Heart right ventricle (tissue), 16 donors: ENCODE measurements around the gene MS4A13. TPM values are rescaled to one million over a fixed set of nuclear protein-coding genes. Genes with fewer than 3 reads are reported as not detected.
A peak's percentile ranks its signal among the peaks of the same experiment; 100 is the strongest.

ENCODE experiments used
- ATAC-seq, 8 donors: fragments of 200-7000 bp; cut with Tn5 transposase; one replicate each; pipeline ENCODE4 v1.9.1; 2020; ENCODE audit warnings: mild to moderate bottlenecking in 8 of 8, moderate library complexity in 8 of 8, moderate number of reproducible peaks in 1 of 8
- DNase-seq, 2 donors: peaks; one replicate each; pipeline ENCODE4 v3.0.0-alpha.2; 2020
- H3K27ac ChIP-seq, 10 donors: fragments of 200-600 bp; sonication (generic) in 2 of 10; one replicate each; pipeline versions ENCODE4 v1.5.0 to v1.8.0; 2020 to 2022; ENCODE audit warnings: mild to moderate bottlenecking in 3 of 10
- H3K27me3 ChIP-seq, 7 donors: fragments of 200-600 bp; one replicate each; pipeline ENCODE4 v1.8.0; 2021 to 2022; ENCODE audit warnings: mild to moderate bottlenecking in 2 of 7
- H3K36me3 ChIP-seq, 9 donors: fragments of 200-600 bp; sonication (generic) in 1 of 9; one replicate each; pipeline versions ENCODE4 v1.5.0 to v1.8.0; 2020 to 2022; ENCODE audit warnings: mild to moderate bottlenecking in 2 of 9
- H3K4me1 ChIP-seq, 9 donors: fragments of 200-600 bp; sonication (generic) in 1 of 9; one replicate each; pipeline versions ENCODE4 v1.5.0 to v1.8.0; 2020 to 2022; ENCODE audit warnings: mild to moderate bottlenecking in 4 of 9
- H3K4me3 ChIP-seq, 10 donors: fragments of 200-600 bp; sonication (generic) in 2 of 10; one replicate each; pipeline versions ENCODE4 v1.5.0 to v1.8.0; 2020 to 2022; ENCODE audit warnings: mild to moderate bottlenecking in 7 of 10, moderate library complexity in 2 of 10
- H3K9me3 ChIP-seq, 11 donors: fragments of 200-600 bp in 10 of 11; sonication (generic) in 2 of 11; one replicate each; pipeline versions ENCODE4 v1.5.0 to v1.8.0; 2013 to 2022; ENCODE audit warnings: mild to moderate bottlenecking in 2 of 11, control low read depth in 1 of 11, moderate library complexity in 1 of 11
- WGBS, 2 donors: extraction: QIAGEN DNeasy Blood & Tissue Kit; methylation state at CpG; one replicate each; pipeline ENCODE4 v1.1.7; 2013; ENCODE audit warnings: inconsistent platforms in 1 of 2; 5-methylcytosine and 5-hydroxymethylcytosine counted together
- intact Hi-C, 10 donors: fragments of 100-400 bp; cut with DNase I; formaldehyde crosslinking; loops; one replicate each; pipeline versions ENCODE4 v1.11.1 to v1.14.2; 2022
- long read RNA-seq, 3 donors: library from polyadenylated mRNA; unstranded; transcript quantifications; one replicate each; pipeline ENCODE4 v2.0.0, GENCODE V29; 2020 to 2021
- polyA plus RNA-seq, 2 donors: library from polyadenylated mRNA; stranded (reverse); fragments of 200-250 nt; gene quantifications; one replicate each; pipeline ENCODE4 v1.2.3, GENCODE V29; 2013
- total RNA-seq, 10 donors: library from RNA; stranded (reverse); fragmentation: NEBNext Ultra II Directional in 3 of 10; extraction: Animal tissue kit (Norgen Biotek cat#: 25700) in 3 of 10; gene quantifications; one replicate each; pipeline versions ENCODE4 v1.2.1 to v1.2.4, GENCODE V29; 2021 to 2023
- TF ChIP-seq, protein P1 (sequence below), 9 donors: fragments of 200-600 bp; sonication (generic) in 2 of 9; IDR thresholded peaks; one replicate each; pipeline versions ENCODE4 v1.5.0 to v1.8.0; 2021 to 2022; ENCODE audit warnings: antibody characterized with exemption in 9 of 9, mild to moderate bottlenecking in 5 of 9, moderate library complexity in 1 of 9
- donor health status: Arrhythmogenic right ventricular cardiomyopathy.
- donor health status: ischemic (EF 13 %, LVEDD 7.1; RV severe dilation, severe dysfunction).
- donor health status: healthy with polysubstance abuse.
- donor health status: DM: no; HTN: yes; CAD: no.
- donor health status: DM: no; HTN: no; CAD: no.
- donor health status: ischemic (EF 25% LVEDD 6.9; RV normal size, moderate dysfunction).
- donor health status: ischemic (EF 25% LVEDD 5.7; RV mildly dilated, moderate dysfunction).
- donor health status: healthy.
- donor health status: DM: yes; HTN: yes; CAD: no.
- donor health status: Ischemic cardiomyopathy.
- donor health status: ischemic (EF 35%, LVEDD 5.7; RV mildly dilated, moderate dysfunction).
- donor health status: nonischemic (EF 11% LVEDD 7.7; RV severe dilation, severe dysfunction).
- donor health status: DM: yes; HTN: yes; CAD: no.
- donor health status: PGD.
- donor health status: ischemic (EF 29% LVEDD 5.4; RV normal size, mild dysfunction).
- donor health status: nonischemic (EF 23%, LVEDD 6.1; RV moderate dilation, normal function).

MS4A13 gene
- not detected for total RNA-seq
- polyA plus RNA-seq: not detected
- long read RNA-seq, donor 1: 0 reads
- long read RNA-seq, donor 2: 0 reads
- long read RNA-seq, donor 3: 0 reads

GRCh38 chr11:60515144-60515855 is at the start of gene MS4A13:
MS4A13 (plus strand) TSS chr11:60515392; CDS start chr11:60518084, 2,692 bp downstream.
- TF ChIP-seq, protein P1, sequence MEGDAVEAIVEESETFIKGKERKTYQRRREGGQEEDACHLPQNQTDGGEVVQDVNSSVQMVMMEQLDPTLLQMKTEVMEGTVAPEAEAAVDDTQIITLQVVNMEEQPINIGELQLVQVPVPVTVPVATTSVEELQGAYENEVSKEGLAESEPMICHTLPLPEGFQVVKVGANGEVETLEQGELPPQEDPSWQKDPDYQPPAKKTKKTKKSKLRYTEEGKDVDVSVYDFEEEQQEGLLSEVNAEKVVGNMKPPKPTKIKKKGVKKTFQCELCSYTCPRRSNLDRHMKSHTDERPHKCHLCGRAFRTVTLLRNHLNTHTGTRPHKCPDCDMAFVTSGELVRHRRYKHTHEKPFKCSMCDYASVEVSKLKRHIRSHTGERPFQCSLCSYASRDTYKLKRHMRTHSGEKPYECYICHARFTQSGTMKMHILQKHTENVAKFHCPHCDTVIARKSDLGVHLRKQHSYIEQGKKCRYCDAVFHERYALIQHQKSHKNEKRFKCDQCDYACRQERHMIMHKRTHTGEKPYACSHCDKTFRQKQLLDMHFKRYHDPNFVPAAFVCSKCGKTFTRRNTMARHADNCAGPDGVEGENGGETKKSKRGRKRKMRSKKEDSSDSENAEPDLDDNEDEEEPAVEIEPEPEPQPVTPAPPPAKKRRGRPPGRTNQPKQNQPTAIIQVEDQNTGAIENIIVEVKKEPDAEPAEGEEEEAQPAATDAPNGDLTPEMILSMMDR (IDR thresholded peaks at IDR 0.05): no peak
- Histone ChIP-seq H3K4me1 (no peaks in the 10 kb centered on the region), H3K27ac (no peak within 1 kb of the TSS), H3K27me3 (peaks cover 0 to 12% (median 0%) of the 10 kb centered on the region in 7 donors), H3K9me3 (peaks cover 0 to 3% (median 0%) of the 10 kb centered on the region in 11 donors), H3K36me3 (no peaks in the 10 kb centered on the region), H3K4me3 (no peak within 1 kb of the TSS)
- intact Hi-C loops: no loop called here
- DNase-seq (no peak), ATAC-seq (no peak)
- WGBS, 2 donors: 93 to 94% methylated on average over 29 of the region's 29 CpGs

DNA sequence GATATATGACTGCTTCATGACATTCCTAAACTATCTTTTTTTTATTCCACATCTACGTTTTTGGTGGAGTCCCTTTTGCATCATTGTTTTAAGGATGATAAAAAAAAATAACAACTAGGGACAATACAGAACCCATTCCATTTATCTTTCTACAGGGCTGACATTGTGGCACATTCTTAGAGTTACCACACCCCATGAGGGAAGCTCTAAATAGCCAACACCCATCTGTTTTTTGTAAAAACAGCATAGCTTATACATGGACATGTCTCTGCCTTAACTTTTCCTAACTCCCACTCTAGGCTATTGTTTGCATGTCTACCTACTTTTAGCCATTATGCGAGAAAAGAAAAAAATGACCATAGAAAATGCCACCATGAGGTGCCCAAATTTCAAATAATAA is 46.4 kb upstream of the MS4A13 start:
- intact Hi-C loops: no loop called here
- Histone ChIP-seq H3K27ac (peak overlapping the region in 1 of 10 donors; percentile 70), H3K9me3 (no peaks in the 10 kb centered on the region), H3K36me3 (no peaks in the 10 kb centered on the region), H3K4me1 (peaks cover 0 to 6% (median 0%) of the 10 kb centered on the region in 9 donors), H3K27me3 (no peaks in the 10 kb centered on the region), H3K4me3 (no peak overlapping the region)
- DNase-seq: no peak
- TF ChIP-seq, protein P1 (IDR thresholded peaks at IDR 0.05): no peak
- WGBS, 2 donors: 60 to 63% methylated on average over 2 of the region's 2 CpGs
- ATAC-seq: no peak

DNA sequence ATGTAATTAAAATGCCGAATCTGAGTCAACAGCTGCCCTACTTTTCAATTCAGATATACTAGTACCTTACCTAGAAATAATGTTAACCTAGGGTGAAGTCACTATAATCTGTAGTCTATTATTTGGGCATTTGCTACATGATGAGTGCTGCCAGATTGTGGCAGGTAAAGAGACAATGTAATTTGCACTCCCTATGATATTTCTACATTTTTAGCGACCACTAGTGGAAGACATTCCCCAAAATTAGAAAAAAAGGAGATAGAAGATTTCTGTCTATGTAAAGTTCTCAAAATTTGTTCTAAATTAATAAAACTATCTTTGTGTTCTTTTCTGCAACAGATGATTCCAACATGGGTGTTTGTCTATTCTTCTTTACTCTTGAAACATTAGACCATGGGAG is 45.5 kb upstream of the MS4A13 start:
- no peaks in the 10 kb centered on the region for H3K27me3 ChIP-seq
- WGBS, 2 donors: 58 to 61% methylated on average over 2 of the region's 2 CpGs
- H3K4me3 ChIP-seq: no peak overlapping the region
- intact Hi-C loops: loop anchor here in 1 of 10 donors (10.0 kb wide), 1 partner anchor 55 kb away; no protein-coding TSS in a partner anchor
- H3K9me3 ChIP-seq: peaks cover 0 to 4% (median 0%) of the 10 kb centered on the region in 11 donors
- no peak for DNase-seq
- no peak overlapping the region for H3K27ac ChIP-seq
- TF ChIP-seq, protein P1 (IDR thresholded peaks at IDR 0.05): no peak
- peaks cover 0 to 6% (median 0%) of the 10 kb centered on the region in 9 donors for H3K4me1 ChIP-seq
- no peak for ATAC-seq
- H3K36me3 ChIP-seq: no peaks in the 10 kb centered on the region

- WGBS, 2 donors: 43 to 58% methylated on average over 6 of the region's 6 CpGs
Observed at GRCh38 chr11:60477035-60477445, 38.2 kb upstream of the MS4A13 start.

More at GRCh38 chr11:60477035-60477445, 38.2 kb upstream of the MS4A13 start:
- Histone ChIP-seq H3K9me3 (peaks cover 0 to 4% (median 0%) of the 10 kb centered on the region in 11 donors), H3K27ac (peak overlapping the region in 1 of 10 donors; percentile 73), H3K4me1 (peaks cover 0 to under 1% (median 0%) of the 10 kb centered on the region in 9 donors), H3K27me3 (no peaks in the 10 kb centered on the region), H3K36me3 (no peaks in the 10 kb centered on the region), H3K4me3 (no peak overlapping the region)
- TF ChIP-seq, protein P1 (IDR thresholded peaks at IDR 0.05): no peak
- intact Hi-C loops: loop anchor here in 1 of 10 donors (10.0 kb wide), 1 partner anchor 62 kb away; no protein-coding TSS in a partner anchor
- ATAC-seq (peak in 3 of 8 donors; percentile 38 to 62 (median 53)), DNase-seq (no peak)
